SHP77 treated with DMSO at 0.1 percent for 48 hours (cell line): Measurements from ENCODE around the gene STXBP2.

Experiments
- DNase-seq: peaks from one replicate; lab custom pipeline; 2025; lab: John Stamatoyannopoulos, UW

Gene STXBP2

GRCh38 chr19:7636691-7637373, at the start of gene STXBP2:
TSS of gene STXBP2 (plus strand) at chr19:7637110. CDS start at chr19:7637150, 40 bp downstream.
- peak; percentile 9 for DNase-seq

GRCh38 chr19:7589822-7590221, 47.1 kb upstream of the STXBP2 start:
- no peak for DNase-seq

GRCh38 chr19:7590256-7590655, 46.7 kb upstream of the STXBP2 start:
- DNase-seq = no peak

GRCh38 chr19:7595466-7596133, 41.3 kb upstream of the STXBP2 start, which contains the start of gene CAMSAP3:
TSS of gene CAMSAP3 (plus strand) at chr19:7595863. CDS start at chr19:7596003, 140 bp downstream.
- peak; percentile 26 for DNase-seq

GRCh38 chr19:7596211-7596937, 40.5 kb upstream of the STXBP2 start:
- DNase-seq = no peak

- no peak for DNase-seq
Measured at GRCh38 chr19:7597689-7598088, 39.2 kb upstream of the STXBP2 start.

- no peak for DNase-seq
Measured at GRCh38 chr19:7598180-7598579, 38.7 kb upstream of the STXBP2 start.

GRCh38 chr19:7600721-7601120, 36.2 kb upstream of the STXBP2 start:
- DNase-seq = no peak

GRCh38 chr19:7602240-7602934, 34.5 kb upstream of the STXBP2 start:
- DNase-seq = no peak

GRCh38 chr19:7602935-7603497, 33.9 kb upstream of the STXBP2 start:
- no peak for DNase-seq

- no peak for DNase-seq
Measured at GRCh38 chr19:7603919-7604318, 33.0 kb upstream of the STXBP2 start.

- peak; percentile 8 for DNase-seq
Measured at GRCh38 chr19:7605490-7606222, 31.3 kb upstream of the STXBP2 start.

GRCh38 chr19:7606289-7606688, 30.6 kb upstream of the STXBP2 start:
- DNase-seq = no peak

- DNase-seq = no peak
Measured at GRCh38 chr19:7607212-7607873, 29.6 kb upstream of the STXBP2 start.

GRCh38 chr19:7607874-7608560, 28.9 kb upstream of the STXBP2 start:
- DNase-seq = no peak

GRCh38 chr19:7610491-7611240, 26.2 kb upstream of the STXBP2 start:
- DNase-seq = no peak

GRCh38 chr19:7611541-7612279, 25.2 kb upstream of the STXBP2 start:
- no peak for DNase-seq
